ENCODE data around the gene TGFBR3.

The TGFBR3 gene

DNA sequence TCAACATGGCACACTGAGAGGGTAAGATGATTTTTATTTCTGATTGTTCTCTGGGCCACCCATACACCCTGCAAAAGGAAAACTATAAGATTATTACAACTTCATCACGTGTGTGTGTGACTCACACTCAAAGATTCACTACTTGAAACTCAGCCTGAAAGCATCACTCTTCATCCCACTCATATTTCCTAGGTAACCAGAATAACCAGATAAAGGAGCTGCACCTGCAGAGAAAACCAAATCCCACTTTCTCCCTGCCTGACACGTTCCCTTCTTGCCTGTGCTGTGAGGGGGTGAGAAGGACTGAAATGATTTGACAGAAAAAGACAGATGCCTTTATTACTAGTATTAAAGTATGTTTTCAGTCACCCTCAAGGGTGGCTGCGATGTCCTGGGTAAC, 131.6 kb downstream of the TGFBR3 start:
- peak; percentile 38 for DNase-seq (ENCODE audit: low spot score)
- ChIA-PET CTCF (no interaction called here), POLR2A (ENCODE audit: low non-redundant PET) (no interaction called here)
- TF ChIP-seq, protein P1, sequence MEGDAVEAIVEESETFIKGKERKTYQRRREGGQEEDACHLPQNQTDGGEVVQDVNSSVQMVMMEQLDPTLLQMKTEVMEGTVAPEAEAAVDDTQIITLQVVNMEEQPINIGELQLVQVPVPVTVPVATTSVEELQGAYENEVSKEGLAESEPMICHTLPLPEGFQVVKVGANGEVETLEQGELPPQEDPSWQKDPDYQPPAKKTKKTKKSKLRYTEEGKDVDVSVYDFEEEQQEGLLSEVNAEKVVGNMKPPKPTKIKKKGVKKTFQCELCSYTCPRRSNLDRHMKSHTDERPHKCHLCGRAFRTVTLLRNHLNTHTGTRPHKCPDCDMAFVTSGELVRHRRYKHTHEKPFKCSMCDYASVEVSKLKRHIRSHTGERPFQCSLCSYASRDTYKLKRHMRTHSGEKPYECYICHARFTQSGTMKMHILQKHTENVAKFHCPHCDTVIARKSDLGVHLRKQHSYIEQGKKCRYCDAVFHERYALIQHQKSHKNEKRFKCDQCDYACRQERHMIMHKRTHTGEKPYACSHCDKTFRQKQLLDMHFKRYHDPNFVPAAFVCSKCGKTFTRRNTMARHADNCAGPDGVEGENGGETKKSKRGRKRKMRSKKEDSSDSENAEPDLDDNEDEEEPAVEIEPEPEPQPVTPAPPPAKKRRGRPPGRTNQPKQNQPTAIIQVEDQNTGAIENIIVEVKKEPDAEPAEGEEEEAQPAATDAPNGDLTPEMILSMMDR (conservative IDR thresholded peaks at IDR 0.05; ENCODE audit: low read depth) = no peak
- H3K27ac ChIP-seq = no peak overlapping the region

DNA sequence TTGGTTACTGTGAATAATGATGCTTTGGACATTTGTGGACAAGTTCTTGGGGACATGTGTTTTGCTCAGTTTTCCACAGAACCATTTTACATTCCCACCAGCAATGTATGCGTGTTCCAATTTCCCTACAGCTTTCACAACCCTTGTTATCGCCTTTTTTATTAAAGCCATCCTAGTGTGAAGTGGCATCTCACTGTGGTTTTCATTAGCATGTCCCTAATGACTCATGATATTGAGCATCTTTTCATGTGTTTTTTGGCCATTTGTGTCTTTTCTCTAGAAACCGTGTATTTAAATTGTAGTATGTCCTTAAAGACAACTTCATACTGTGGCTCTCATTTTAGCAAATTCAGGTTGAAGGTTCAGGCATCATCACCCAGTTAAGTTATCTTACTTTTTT, 132.1 kb downstream of the TGFBR3 start:
- ChIA-PET CTCF (no interaction called here), POLR2A (ENCODE audit: low non-redundant PET) (no interaction called here)
- no peak overlapping the region for H3K27ac ChIP-seq
- DNase-seq (ENCODE audit: low spot score) = no peak
- TF ChIP-seq, protein P1 (conservative IDR thresholded peaks at IDR 0.05; ENCODE audit: low read depth) = no peak

DNA sequence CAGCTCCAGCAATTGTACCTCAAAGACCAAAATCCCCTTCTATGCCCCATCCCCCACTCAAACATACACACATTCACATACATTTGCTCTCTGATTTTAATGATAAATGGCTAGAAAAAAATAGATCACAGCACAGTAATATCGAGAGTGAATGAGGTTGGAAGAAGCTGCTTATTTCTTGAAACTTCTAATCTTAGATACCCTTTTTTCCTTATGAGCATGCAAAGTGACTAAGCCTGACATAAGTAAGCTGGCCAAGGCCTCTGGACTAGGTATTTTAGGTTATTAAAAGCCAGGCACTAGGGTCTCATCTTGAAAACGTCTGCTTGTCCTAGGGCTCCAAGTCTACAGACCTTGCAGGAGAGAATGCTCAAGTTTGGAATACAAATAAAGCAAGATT, 133.6 kb downstream of the TGFBR3 start:
- no peak overlapping the region for H3K27ac ChIP-seq
- ChIA-PET POLR2A (ENCODE audit: low non-redundant PET) (no interaction called here), CTCF (no interaction called here)
- TF ChIP-seq, protein P1 (conservative IDR thresholded peaks at IDR 0.05; ENCODE audit: low read depth) = no peak
- no peak for DNase-seq (ENCODE audit: low spot score)

DNA sequence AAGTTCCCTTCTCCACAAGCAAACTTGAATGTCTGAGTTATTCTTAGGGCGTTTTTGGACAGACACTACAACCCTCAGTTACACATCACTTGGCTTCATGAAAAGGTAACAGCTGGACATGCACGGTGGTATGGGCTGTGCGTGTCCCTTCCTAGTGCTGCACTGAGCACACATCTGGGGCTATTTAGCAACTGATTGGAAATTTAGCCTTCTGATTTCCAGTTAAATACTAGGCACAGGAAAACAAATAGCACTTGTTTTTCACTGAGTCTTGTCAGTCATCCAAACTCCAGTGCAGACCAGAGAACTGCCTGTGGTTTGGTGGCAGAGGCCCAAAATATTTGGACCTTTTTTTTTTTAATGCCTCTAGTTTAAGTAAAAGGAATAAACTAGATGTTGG, 134.7 kb downstream of the TGFBR3 start:
- TF ChIP-seq, protein P1 (conservative IDR thresholded peaks at IDR 0.05; ENCODE audit: low read depth) = no peak
- no peak overlapping the region for H3K27ac ChIP-seq
- no peak for DNase-seq (ENCODE audit: low spot score)
- ChIA-PET POLR2A (ENCODE audit: low non-redundant PET) (no interaction called here), CTCF (interaction anchor here (0.9 kb wide), 2 partner anchors 9 to 77 kb away, joined by 3 to 4 read pairs; no protein-coding TSS in a partner anchor)

DNA sequence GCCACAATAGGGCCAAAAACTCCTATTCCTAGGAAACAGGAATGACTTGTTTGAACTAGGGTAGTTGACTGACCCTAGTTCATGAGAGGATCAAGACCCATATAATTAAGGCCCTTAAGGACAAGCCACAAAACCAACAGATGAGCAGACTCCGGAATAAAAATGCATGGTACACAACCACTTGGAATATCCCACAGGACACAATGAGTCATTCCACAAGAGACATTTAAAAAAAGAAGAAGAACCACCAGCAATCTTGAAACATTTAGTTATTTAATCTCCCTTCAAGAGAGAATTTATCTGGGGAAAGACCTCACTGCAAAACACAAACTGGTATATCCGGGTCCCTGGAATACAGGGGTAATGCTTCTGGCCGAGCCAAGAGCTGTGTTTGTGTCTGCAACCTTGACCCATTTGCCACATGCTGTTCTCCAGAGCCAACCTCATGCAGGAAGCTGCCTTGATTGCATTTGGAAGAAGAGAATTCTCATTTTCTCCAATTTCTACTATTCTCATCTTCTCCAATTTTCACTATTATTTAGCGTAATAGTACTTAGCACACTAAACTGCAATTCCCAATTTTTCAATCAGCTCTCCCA, 135.5 kb downstream of the TGFBR3 start:
- H3K27ac ChIP-seq = no peak overlapping the region
- CTCF ChIA-PET = interaction anchor here (0.7 kb wide), 1 partner anchor 849 kb away, joined by 3 read pairs; no protein-coding TSS in a partner anchor
- DNase-seq (ENCODE audit: low spot score) = no peak
- TF ChIP-seq, protein P1 (conservative IDR thresholded peaks at IDR 0.05; ENCODE audit: low read depth) = no peak
- POLR2A ChIA-PET (ENCODE audit: low non-redundant PET) = no interaction called here

DNA sequence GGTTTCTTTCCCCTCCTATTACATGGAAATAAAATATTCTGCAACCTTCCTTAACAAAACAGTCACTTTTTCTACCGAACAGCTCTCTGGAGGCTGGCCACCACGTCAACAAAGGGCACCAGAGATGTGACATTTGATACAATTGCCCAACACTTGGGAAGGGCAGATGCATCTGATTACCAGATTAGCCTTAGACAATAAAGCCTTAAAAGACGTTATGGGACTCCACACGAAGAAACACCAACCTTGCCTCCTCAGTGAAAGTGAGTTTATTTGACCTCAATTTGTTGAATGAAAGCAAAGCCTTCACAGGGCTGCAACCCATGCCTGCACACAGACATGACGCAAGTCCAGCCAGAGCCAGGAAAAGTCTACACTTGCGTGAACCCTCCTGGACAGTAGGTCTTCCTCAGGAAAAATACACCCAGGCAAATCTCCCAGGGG, 136.1 kb downstream of the TGFBR3 start:
- ChIA-PET CTCF (interaction anchor here (0.6 kb wide), 1 partner anchor 220 kb away, joined by 3 read pairs; no protein-coding TSS in a partner anchor), POLR2A (ENCODE audit: low non-redundant PET) (no interaction called here)
- H3K27ac ChIP-seq = no peak overlapping the region
- TF ChIP-seq, protein P1 (conservative IDR thresholded peaks at IDR 0.05; ENCODE audit: low read depth) = no peak
- DNase-seq (ENCODE audit: low spot score) = no peak

All from RWPE1 (cell line).